GM12873 (cell line): ENCODE results near the gene RNF11.

Experiments
- CTCF ChIP-seq: IDR thresholded peaks from 2 replicates; pipeline ENCODE4 v1.5.1; 2012; ENCODE audit warnings: low read depth, mild to moderate bottlenecking, moderate library complexity, low read length, control low read depth; ENCODE audit not compliant: insufficient read depth; ENCODE audit errors: missing control alignments

Gene RNF11

GRCh38 chr1:51301844-51302162 is 65.7 kb downstream of the RNF11 start:
- TF ChIP-seq CTCF, result no peak

- TF ChIP-seq CTCF, result no peak
Observed at GRCh38 chr1:51302270-51302669, 66.2 kb downstream of the RNF11 start.

GRCh38 chr1:51302746-51303145 is 66.7 kb downstream of the RNF11 start:
- TF ChIP-seq CTCF, result no peak

- no peak for TF ChIP-seq CTCF
Observed at GRCh38 chr1:51303315-51303714, 67.2 kb downstream of the RNF11 start.

GRCh38 chr1:51303751-51304251 is 67.7 kb downstream of the RNF11 start:
- no peak for TF ChIP-seq CTCF

GRCh38 chr1:51304360-51304759 is 68.3 kb downstream of the RNF11 start:
- no peak for TF ChIP-seq CTCF

- no peak for TF ChIP-seq CTCF
Observed at GRCh38 chr1:51305371-51305823, 69.3 kb downstream of the RNF11 start.
